HG02981 (cell line): ENCODE results near the gene LAMP2.
A peak's percentile ranks its signal among the peaks of the same experiment; 100 is the strongest.

Experiments used
- ATAC-seq: cut with Tn5 transposase; IDR thresholded peaks from one replicate; pipeline ENCODE4 v1.9.1; 2021; ENCODE audit warnings: mild to moderate bottlenecking, moderate library complexity; ENCODE audit not compliant: unreplicated experiment

LAMP2 gene

GRCh38 chrX:120457766-120458180 is 11.3 kb downstream of the LAMP2 start:
- ATAC-seq = peak; percentile 96

GRCh38 chrX:120456973-120457372 is 12.1 kb downstream of the LAMP2 start:
- no peak for ATAC-seq

- no peak for ATAC-seq
Observed at GRCh38 chrX:120453985-120454384, 15.1 kb downstream of the LAMP2 start.

- ATAC-seq = no peak
Observed at GRCh38 chrX:120452131-120452530, 17.0 kb downstream of the LAMP2 start.

GRCh38 chrX:120450163-120450562 is 18.9 kb downstream of the LAMP2 start:
- ATAC-seq = no peak

GRCh38 chrX:120446498-120446897 is 22.6 kb downstream of the LAMP2 start:
- ATAC-seq = no peak

- no peak for ATAC-seq
Observed at GRCh38 chrX:120439921-120440320, 29.2 kb downstream of the LAMP2 start.

GRCh38 chrX:120429776-120430540 is 39.1 kb downstream of the LAMP2 start:
- ATAC-seq = peak; percentile 87

GRCh38 chrX:120428309-120428708 is 40.8 kb downstream of the LAMP2 start:
- ATAC-seq = no peak

- ATAC-seq = no peak
Observed at GRCh38 chrX:120426599-120426998, 42.5 kb downstream of the LAMP2 start.

- peak; percentile 71 for ATAC-seq
Observed at GRCh38 chrX:120419463-120419862, 49.6 kb downstream of the LAMP2 start.

GRCh38 chrX:120408168-120408567 is 60.9 kb downstream of the LAMP2 start:
- no peak for ATAC-seq

- ATAC-seq = no peak
Observed at GRCh38 chrX:120406638-120407037, 62.5 kb downstream of the LAMP2 start.

- ATAC-seq = no peak
Observed at GRCh38 chrX:120402369-120402768, 66.7 kb downstream of the LAMP2 start.

GRCh38 chrX:120401301-120401700 is 67.8 kb downstream of the LAMP2 start:
- no peak for ATAC-seq

- ATAC-seq = no peak
Observed at GRCh38 chrX:120380699-120381098, 88.4 kb downstream of the LAMP2 start.

- ATAC-seq = no peak
Observed at GRCh38 chrX:120379937-120380681, 89.0 kb downstream of the LAMP2 start.

- no peak for ATAC-seq
Observed at GRCh38 chrX:120378570-120378969, 90.5 kb downstream of the LAMP2 start.
